HEK293T (cell line): ENCODE results near the gene LY6G5B.

Source experiments
- CTCF ChIA-PET: fragments of 350-600 bp; formaldehyde crosslinking; extraction: SDS; loops from one replicate; lab custom pipeline; 2021; ENCODE audit warnings: antibody characterized with exemption, inconsistent platforms; lab: Yijun Ruan, JAX
- POLR2A ChIA-PET: fragments of 350-600 bp; formaldehyde crosslinking; extraction: SDS; loops from one replicate; lab custom pipeline; 2020; ENCODE audit warnings: antibody characterized with exemption, inconsistent platforms; lab: Yijun Ruan, JAX
- DNase-seq: peaks from one replicate; pipeline ENCODE4 v3.0.0; 2012; ENCODE audit warnings: mixed read lengths; ENCODE audit errors: extremely low spot score
- ARNT ChIP-seq: fragments of 450-650 bp; IDR thresholded peaks from 2 replicates; pipeline ENCODE4 v1.6.1; 2017; ENCODE audit warnings: mild to moderate bottlenecking
- BHLHE40 ChIP-seq: fragments of 450-650 bp; IDR thresholded peaks from 2 replicates; pipeline ENCODE4 v1.6.1; 2016; ENCODE audit warnings: mild to moderate bottlenecking, moderate library complexity, borderline replicate concordance
- CTBP1 ChIP-seq: fragments of 450-650 bp; IDR thresholded peaks from 2 replicates; pipeline ENCODE4 v1.6.1; 2016; ENCODE audit warnings: borderline replicate concordance
- ELF4 ChIP-seq: fragments of 450-650 bp; IDR thresholded peaks from 2 replicates; pipeline ENCODE4 v1.6.1; 2017; ENCODE audit warnings: antibody characterized with exemption
- FOXA1 ChIP-seq: fragments of 450-650 bp; IDR thresholded peaks from 2 replicates; pipeline ENCODE4 v1.6.1; 2016; ENCODE audit warnings: mild to moderate bottlenecking
- FOXK2 ChIP-seq: fragments of 450-650 bp; IDR thresholded peaks from 2 replicates; pipeline ENCODE4 v1.6.1; 2016; ENCODE audit warnings: mild to moderate bottlenecking
- FOXM1 ChIP-seq: fragments of 450-650 bp; IDR thresholded peaks from 2 replicates; pipeline ENCODE4 v1.6.1; 2017; ENCODE audit warnings: mild to moderate bottlenecking, borderline replicate concordance
- HDGF ChIP-seq: fragments of 450-650 bp; IDR thresholded peaks from 2 replicates; pipeline ENCODE4 v1.6.1; 2017; ENCODE audit warnings: antibody characterized with exemption, borderline replicate concordance
- L3MBTL2 ChIP-seq: fragments of 450-650 bp; conservative IDR thresholded peaks from 2 replicates; pipeline ENCODE4 v1.6.1; 2016; ENCODE audit warnings: mild to moderate bottlenecking
- LEF1 ChIP-seq: fragments of 450-650 bp; IDR thresholded peaks from 2 replicates; pipeline ENCODE4 v1.6.1; 2017; ENCODE audit warnings: mild to moderate bottlenecking, borderline replicate concordance
- NFRKB ChIP-seq: fragments of 450-650 bp; IDR thresholded peaks from 2 replicates; pipeline ENCODE4 v1.6.1; 2016; ENCODE audit warnings: mild to moderate bottlenecking, moderate library complexity
- PKNOX1 ChIP-seq: fragments of 450-650 bp; IDR thresholded peaks from 2 replicates; pipeline ENCODE4 v1.6.1; 2016
- SP1 ChIP-seq: fragments of 450-650 bp; IDR thresholded peaks from 2 replicates; pipeline ENCODE4 v1.6.1; 2017
- SUZ12 ChIP-seq: fragments of 450-650 bp; IDR thresholded peaks from 2 replicates; pipeline ENCODE4 v1.6.1; 2016; ENCODE audit warnings: mild to moderate bottlenecking
- TARDBP ChIP-seq: fragments of 450-650 bp; IDR thresholded peaks from 2 replicates; pipeline ENCODE4 v1.6.1; 2016
- ZNF384 ChIP-seq: fragments of 450-650 bp; IDR thresholded peaks from 2 replicates; pipeline ENCODE4 v1.6.1; 2016

Gene LY6G5B

GRCh38 chr6:31677955-31678354 is 8.2 kb downstream of the LY6G5B start:
- TF ChIP-seq FOXK2 (no peak), PKNOX1 (no peak), FOXM1 (no peak), CTBP1 (no peak), NFRKB (no peak)
- POLR2A ChIA-PET: interaction anchor here (0.7 to 1.8 kb wide), 3 partner anchors 17 to 152 kb away, joined by 3 to 5 read pairs (median 3); partner anchors contain the start of genes C6orf47 and MSH5
- no peak for DNase-seq
- CTCF ChIA-PET: no interaction called here

- ChIA-PET POLR2A (interaction anchor here (1.0 kb wide), 1 partner anchor 20 kb away, joined by 3 read pairs; the partner anchor contains the start of gene C6orf47), CTCF (interaction anchor here (0.6 to 1.5 kb wide), 3 partner anchors 57 to 229 kb away, joined by 3 to 6 read pairs (median 5); no protein-coding TSS in a partner anchor)
- peak; percentile 82 for DNase-seq
- TF ChIP-seq SP1: no peak
- no peak for TF ChIP-seq FOXM1
- TF ChIP-seq TARDBP: no peak
- no peak for TF ChIP-seq LEF1
- TF ChIP-seq ELF4: no peak
- no peak for TF ChIP-seq L3MBTL2
- no peak for TF ChIP-seq FOXK2
- TF ChIP-seq PKNOX1: no peak
These were observed 10.7 kb downstream of the LY6G5B start, which contains the start of gene LY6G5C for GRCh38 chr6:31680226-31681134. LY6G5C (minus strand) TSS chr6:31681067; CDS start chr6:31680373, 694 bp downstream.

GRCh38 chr6:31681135-31681671 is 11.4 kb downstream of the LY6G5B start:
- ChIA-PET CTCF (interaction anchor here (1.5 kb wide), 1 partner anchor 88 kb away, joined by 6 read pairs; no protein-coding TSS in a partner anchor), POLR2A (interaction anchor here (1.0 kb wide), 1 partner anchor 21 kb away, joined by 3 read pairs; the partner anchor contains the start of gene C6orf47)
- no peak for DNase-seq
- no peak for TF ChIP-seq ELF4
- no peak for TF ChIP-seq LEF1
- TF ChIP-seq FOXK2: no peak
- TF ChIP-seq BHLHE40: no peak
- no peak for TF ChIP-seq SP1
- no peak for TF ChIP-seq NFRKB
- no peak for TF ChIP-seq L3MBTL2
- no peak for TF ChIP-seq CTBP1
- TF ChIP-seq FOXM1: no peak
- no peak for TF ChIP-seq FOXA1
- no peak for TF ChIP-seq ZNF384

GRCh38 chr6:31683591-31683990 is 13.8 kb downstream of the LY6G5B start:
- POLR2A ChIA-PET: interaction anchor here (0.9 to 2.2 kb wide), 8 partner anchors 8 to 147 kb away, joined by 3 to 8 read pairs (median 4); partner anchors contain the start of genes ABHD16A, HSPA1A, HSPA1B and HSPA1L
- CTCF ChIA-PET: interaction anchor here (0.8 kb wide), 1 partner anchor 54 kb away, joined by 3 read pairs; no protein-coding TSS in a partner anchor
- TF ChIP-seq TARDBP: no peak
- no peak for TF ChIP-seq FOXM1
- no peak for TF ChIP-seq NFRKB
- no peak for TF ChIP-seq LEF1
- TF ChIP-seq ZNF384: no peak
- TF ChIP-seq ARNT: no peak
- no peak for TF ChIP-seq CTBP1
- TF ChIP-seq FOXA1: no peak
- TF ChIP-seq SP1: no peak
- no peak for TF ChIP-seq SUZ12
- TF ChIP-seq FOXK2: no peak
- TF ChIP-seq ELF4: no peak
- no peak for TF ChIP-seq PKNOX1
- DNase-seq: no peak

GRCh38 chr6:31686483-31686882 is 16.7 kb downstream of the LY6G5B start:
- ChIA-PET CTCF (interaction anchor here (0.6 kb wide), 1 partner anchor 87 kb away, joined by 3 read pairs; no protein-coding TSS in a partner anchor), POLR2A (interaction anchor here (1.9 kb wide), 1 partner anchor 16 kb away, joined by 6 read pairs; the partner anchor contains the start of gene ABHD16A)
- no peak for DNase-seq
- no peak for TF ChIP-seq SUZ12

- TF ChIP-seq SP1: no peak
- no peak for TF ChIP-seq L3MBTL2
- no peak for TF ChIP-seq LEF1
- no peak for TF ChIP-seq ARNT
- no peak for TF ChIP-seq PKNOX1
- TF ChIP-seq FOXA1: no peak
- no peak for TF ChIP-seq ELF4
- TF ChIP-seq TARDBP: no peak
- no peak for TF ChIP-seq BHLHE40
- no peak for TF ChIP-seq NFRKB
- TF ChIP-seq HDGF: no peak
- no peak for TF ChIP-seq FOXM1
- TF ChIP-seq FOXK2: no peak
- no peak for TF ChIP-seq ZNF384
- no peak for TF ChIP-seq CTBP1
- TF ChIP-seq SUZ12: no peak
- CTCF ChIA-PET: interaction anchor here (0.5 kb wide), 1 partner anchor 144 kb away, joined by 3 read pairs; no protein-coding TSS in a partner anchor
- DNase-seq: no peak
- POLR2A ChIA-PET: interaction anchor here (1.9 kb wide), 1 partner anchor 16 kb away, joined by 6 read pairs; the partner anchor contains the start of gene ABHD16A
These were observed 17.5 kb downstream of the LY6G5B start for GRCh38 chr6:31687321-31687720.
